A549 treated with dexamethasone at 1 μM for 4 hours (cell line): ENCODE results near the gene YIPF5. TPM values are rescaled to one million over a fixed set of nuclear protein-coding genes. Genes with fewer than 3 reads are reported as not detected.

Experiments used
- total RNA-seq: library from RNA; stranded (reverse); fragments of 200-300 nt; extraction: Qiagen RNA extraction; gene quantifications from 5 replicates; pipeline ENCODE4 v1.2.3, GENCODE V29; 2022

YIPF5 gene
- 69.8 to 80.3 TPM (median 76.7 TPM) in 5 replicates for total RNA-seq

DNA sequence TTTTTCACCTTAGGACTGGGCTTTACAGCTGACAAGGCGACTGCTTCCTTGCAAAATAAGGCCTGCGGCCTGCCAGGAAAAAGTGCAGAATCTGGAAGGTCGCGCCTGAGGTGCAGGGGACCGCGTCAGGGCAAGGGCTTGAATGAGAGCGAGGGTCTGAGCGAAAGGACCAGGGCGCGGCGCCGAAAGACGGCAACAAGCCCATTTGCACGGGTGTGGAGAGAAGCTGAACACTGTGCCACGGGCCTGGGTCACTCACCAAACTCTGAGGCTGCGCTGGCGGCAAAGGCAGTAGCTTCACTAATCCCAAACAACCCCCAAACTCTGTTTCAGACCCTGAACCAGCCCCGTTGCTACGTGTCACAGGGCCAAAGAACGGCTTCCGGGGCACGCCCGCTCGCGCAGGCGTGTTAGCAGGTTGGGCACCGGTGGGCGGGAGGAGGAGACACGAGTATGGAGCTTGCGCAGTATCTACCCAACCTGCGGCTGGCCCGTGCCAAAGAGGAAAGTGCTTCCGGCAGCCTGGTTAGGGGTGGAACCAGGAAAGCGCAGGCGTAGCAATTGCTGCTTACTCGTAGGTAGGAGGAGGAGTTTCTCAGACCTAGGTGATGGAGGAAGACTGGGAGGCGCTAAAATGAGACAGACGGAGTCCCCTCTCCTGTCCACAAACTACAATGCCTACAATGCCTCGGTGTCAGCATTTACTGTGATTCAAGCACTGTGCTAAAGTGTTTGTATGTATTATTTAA is at the start of gene YIPF5, which contains the start of gene KCTD16:
TSS of gene YIPF5 (minus strand) at position 384 of the 749 bp plus-strand sequence. CDS start 704 bp downstream, outside the sequence.
TSS of gene KCTD16 (plus strand) at position 598 of the 749 bp plus-strand sequence.

Other genes starting within 250 kb of the YIPF5 start
- 0.02 to 0.05 TPM (median 0.03 TPM) in 4 of 5 replicates, not detected in the other for gene KCTD16, start 214 bp upstream of the YIPF5 start, total RNA-seq